ENCODE results near the gene RNU4-1.

DNA sequence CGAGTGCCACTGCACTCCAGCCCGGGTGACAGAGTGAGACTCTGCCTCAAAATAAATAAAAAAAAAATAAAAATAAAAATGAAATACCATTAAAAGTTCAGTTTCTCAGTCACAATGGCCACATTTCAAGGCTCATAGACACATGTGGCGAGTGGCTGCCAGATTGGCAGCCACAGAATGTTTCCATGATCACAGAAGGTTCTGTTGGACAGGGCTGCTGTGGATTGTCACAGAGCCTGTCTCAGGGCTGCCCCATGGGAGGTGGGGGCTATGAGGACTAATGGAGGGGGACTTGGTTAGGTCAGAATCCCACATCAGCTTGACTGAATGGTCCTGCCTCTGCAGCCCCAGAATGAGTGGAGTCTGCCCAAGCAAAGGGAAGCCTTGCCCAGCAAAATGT is 38.4 kb upstream of the RNU4-1 start:
- TF ChIP-seq, protein P1, sequence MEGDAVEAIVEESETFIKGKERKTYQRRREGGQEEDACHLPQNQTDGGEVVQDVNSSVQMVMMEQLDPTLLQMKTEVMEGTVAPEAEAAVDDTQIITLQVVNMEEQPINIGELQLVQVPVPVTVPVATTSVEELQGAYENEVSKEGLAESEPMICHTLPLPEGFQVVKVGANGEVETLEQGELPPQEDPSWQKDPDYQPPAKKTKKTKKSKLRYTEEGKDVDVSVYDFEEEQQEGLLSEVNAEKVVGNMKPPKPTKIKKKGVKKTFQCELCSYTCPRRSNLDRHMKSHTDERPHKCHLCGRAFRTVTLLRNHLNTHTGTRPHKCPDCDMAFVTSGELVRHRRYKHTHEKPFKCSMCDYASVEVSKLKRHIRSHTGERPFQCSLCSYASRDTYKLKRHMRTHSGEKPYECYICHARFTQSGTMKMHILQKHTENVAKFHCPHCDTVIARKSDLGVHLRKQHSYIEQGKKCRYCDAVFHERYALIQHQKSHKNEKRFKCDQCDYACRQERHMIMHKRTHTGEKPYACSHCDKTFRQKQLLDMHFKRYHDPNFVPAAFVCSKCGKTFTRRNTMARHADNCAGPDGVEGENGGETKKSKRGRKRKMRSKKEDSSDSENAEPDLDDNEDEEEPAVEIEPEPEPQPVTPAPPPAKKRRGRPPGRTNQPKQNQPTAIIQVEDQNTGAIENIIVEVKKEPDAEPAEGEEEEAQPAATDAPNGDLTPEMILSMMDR (IDR thresholded peaks at IDR 0.05) = no peak
- TF ChIP-seq ZNF121 (CRISPR knock-in tag; IDR thresholded peaks at IDR 0.05) (no peak), ESRRA (CRISPR knock-in tag; IDR thresholded peaks at IDR 0.05; ENCODE audit: borderline replicate concordance) (no peak), ATF1 (CRISPR knock-in tag; IDR thresholded peaks at IDR 0.05) (no peak), TEAD4 (CRISPR knock-in tag; IDR thresholded peaks at IDR 0.05) (no peak)
- TF ChIP-seq, protein P2, sequence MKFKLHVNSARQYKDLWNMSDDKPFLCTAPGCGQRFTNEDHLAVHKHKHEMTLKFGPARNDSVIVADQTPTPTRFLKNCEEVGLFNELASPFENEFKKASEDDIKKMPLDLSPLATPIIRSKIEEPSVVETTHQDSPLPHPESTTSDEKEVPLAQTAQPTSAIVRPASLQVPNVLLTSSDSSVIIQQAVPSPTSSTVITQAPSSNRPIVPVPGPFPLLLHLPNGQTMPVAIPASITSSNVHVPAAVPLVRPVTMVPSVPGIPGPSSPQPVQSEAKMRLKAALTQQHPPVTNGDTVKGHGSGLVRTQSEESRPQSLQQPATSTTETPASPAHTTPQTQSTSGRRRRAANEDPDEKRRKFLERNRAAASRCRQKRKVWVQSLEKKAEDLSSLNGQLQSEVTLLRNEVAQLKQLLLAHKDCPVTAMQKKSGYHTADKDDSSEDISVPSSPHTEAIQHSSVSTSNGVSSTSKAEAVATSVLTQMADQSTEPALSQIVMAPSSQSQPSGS (CRISPR knock-in tag; IDR thresholded peaks at IDR 0.05; ENCODE audit: borderline replicate concordance, low read depth) = no peak
- TF ChIP-seq, protein P3, sequence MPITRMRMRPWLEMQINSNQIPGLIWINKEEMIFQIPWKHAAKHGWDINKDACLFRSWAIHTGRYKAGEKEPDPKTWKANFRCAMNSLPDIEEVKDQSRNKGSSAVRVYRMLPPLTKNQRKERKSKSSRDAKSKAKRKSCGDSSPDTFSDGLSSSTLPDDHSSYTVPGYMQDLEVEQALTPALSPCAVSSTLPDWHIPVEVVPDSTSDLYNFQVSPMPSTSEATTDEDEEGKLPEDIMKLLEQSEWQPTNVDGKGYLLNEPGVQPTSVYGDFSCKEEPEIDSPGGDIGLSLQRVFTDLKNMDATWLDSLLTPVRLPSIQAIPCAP (CRISPR knock-in tag; IDR thresholded peaks at IDR 0.05) = no peak
- TF ChIP-seq, protein P4, sequence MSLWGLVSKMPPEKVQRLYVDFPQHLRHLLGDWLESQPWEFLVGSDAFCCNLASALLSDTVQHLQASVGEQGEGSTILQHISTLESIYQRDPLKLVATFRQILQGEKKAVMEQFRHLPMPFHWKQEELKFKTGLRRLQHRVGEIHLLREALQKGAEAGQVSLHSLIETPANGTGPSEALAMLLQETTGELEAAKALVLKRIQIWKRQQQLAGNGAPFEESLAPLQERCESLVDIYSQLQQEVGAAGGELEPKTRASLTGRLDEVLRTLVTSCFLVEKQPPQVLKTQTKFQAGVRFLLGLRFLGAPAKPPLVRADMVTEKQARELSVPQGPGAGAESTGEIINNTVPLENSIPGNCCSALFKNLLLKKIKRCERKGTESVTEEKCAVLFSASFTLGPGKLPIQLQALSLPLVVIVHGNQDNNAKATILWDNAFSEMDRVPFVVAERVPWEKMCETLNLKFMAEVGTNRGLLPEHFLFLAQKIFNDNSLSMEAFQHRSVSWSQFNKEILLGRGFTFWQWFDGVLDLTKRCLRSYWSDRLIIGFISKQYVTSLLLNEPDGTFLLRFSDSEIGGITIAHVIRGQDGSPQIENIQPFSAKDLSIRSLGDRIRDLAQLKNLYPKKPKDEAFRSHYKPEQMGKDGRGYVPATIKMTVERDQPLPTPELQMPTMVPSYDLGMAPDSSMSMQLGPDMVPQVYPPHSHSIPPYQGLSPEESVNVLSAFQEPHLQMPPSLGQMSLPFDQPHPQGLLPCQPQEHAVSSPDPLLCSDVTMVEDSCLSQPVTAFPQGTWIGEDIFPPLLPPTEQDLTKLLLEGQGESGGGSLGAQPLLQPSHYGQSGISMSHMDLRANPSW (CRISPR knock-in tag; conservative IDR thresholded peaks at IDR 0.05; ENCODE audit: low read depth) = no peak

All from WTC11 (cell line).